Immature natural killer cell (primary cell): ENCODE results near the gene FKBP1A. TPM values are rescaled to one million over a fixed set of nuclear protein-coding genes. Genes with fewer than 3 reads are reported as not detected.
"Not testable (repeated sequence)": the region's sequence is repeated elsewhere in the genome, so short reads cannot be mapped to it uniquely, and the experiment has no call there.

ENCODE experiments used
- DNase-seq, 3 donors: peaks; one replicate each; pipeline ENCODE4 v3.0.0; 2022; ENCODE audit warnings: mixed read lengths in 1 of 3
- H3K27ac Mint-ChIP-seq, 6 donors: one replicate each; pipeline ENCODE4 v1.8.0; 2020; ENCODE audit warnings: mixed read lengths in 6 of 6, mild to moderate bottlenecking in 5 of 6, inconsistent platforms in 4 of 6, moderate library complexity in 3 of 6
- H3K27me3 Mint-ChIP-seq, 3 donors: one replicate each; pipeline ENCODE4 v1.8.0; 2020 to 2021; ENCODE audit warnings: low read depth in 3 of 3, mild to moderate bottlenecking in 3 of 3, mixed read lengths in 3 of 3, moderate library complexity in 3 of 3, inconsistent platforms in 1 of 3
- H3K36me3 Mint-ChIP-seq, 3 donors: one replicate each; pipeline ENCODE4 v1.8.0; 2020; ENCODE audit warnings: mixed read lengths in 3 of 3, inconsistent platforms in 2 of 3, mild to moderate bottlenecking in 2 of 3
- H3K4me1 Mint-ChIP-seq, 2 donors: one replicate each; pipeline ENCODE4 v1.8.0; 2020; ENCODE audit warnings: inconsistent platforms in 2 of 2, mild to moderate bottlenecking in 2 of 2, mixed read lengths in 2 of 2, moderate library complexity in 1 of 2
- H3K4me3 Mint-ChIP-seq, 5 donors: one replicate each; pipeline ENCODE4 v1.8.0; 2020; ENCODE audit warnings: mild to moderate bottlenecking in 5 of 5, mixed read lengths in 5 of 5, inconsistent platforms in 3 of 5, moderate library complexity in 3 of 5
- H3K9me3 Mint-ChIP-seq, 6 donors: one replicate each; pipeline ENCODE4 v1.8.0; 2020; ENCODE audit warnings: mild to moderate bottlenecking in 6 of 6, mixed read lengths in 6 of 6, inconsistent platforms in 4 of 6, moderate library complexity in 3 of 6
- polyA plus RNA-seq, 3 donors: library from polyadenylated mRNA; unstranded; fragments of 300-500 nt; fragmentation: Illumina TruSeq; gene quantifications; one replicate each; pipeline ENCODE4 v1.2.3, GENCODE V29; 2021

The FKBP1A gene
- polyA plus RNA-seq, 3 donors from 2014 or later, result 45.1 to 70.7 (median 47.5) TPM

- H3K36me3 Mint-ChIP-seq, result peaks cover 8 to 35% (median 21%) of the 10 kb centered on the region in 3 donors
- peak overlapping the region in 3 of 6 donors; percentile 52 to 70 (median 57) for H3K27ac Mint-ChIP-seq
- peak; percentile 14 to 17 (median 14) for DNase-seq
- no peaks in the 10 kb centered on the region for H3K9me3 Mint-ChIP-seq
- peaks cover 25 to 42% of the 10 kb centered on the region in 2 donors for H3K4me1 Mint-ChIP-seq
- no peak overlapping the region for H3K4me3 Mint-ChIP-seq
- H3K27me3 Mint-ChIP-seq, result peaks cover 0 to 1% (median 1%) of the 10 kb centered on the region in 3 donors
Observed at GRCh38 chr20:1362484-1362883, 30.4 kb downstream of the FKBP1A start.

GRCh38 chr20:1360094-1360846 is 32.6 kb downstream of the FKBP1A start:
- Mint-ChIP-seq H3K4me3 (no peak overlapping the region), H3K9me3 (no peaks in the 10 kb centered on the region), H3K27ac (no peak overlapping the region), H3K27me3 (peaks cover 0 to 1% (median 0%) of the 10 kb centered on the region in 3 donors), H3K36me3 (peaks cover 12 to 33% (median 23%) of the 10 kb centered on the region in 3 donors), H3K4me1 (peaks cover 25 to 40% of the 10 kb centered on the region in 2 donors)
- DNase-seq, result no peak

- no peak for DNase-seq
- peaks cover 29 to 48% (median 42%) of the 10 kb centered on the region in 3 donors for H3K36me3 Mint-ChIP-seq
- H3K4me3 Mint-ChIP-seq, result peak overlapping the region in 1 of 5 donors; percentile 43
- H3K9me3 Mint-ChIP-seq, result peaks cover 0 to 2% (median 0%) of the 10 kb centered on the region in 6 donors
- H3K27me3 Mint-ChIP-seq, result peaks cover 0 to 1% (median 0%) of the 10 kb centered on the region in 3 donors
- no peak overlapping the region for H3K27ac Mint-ChIP-seq
- peaks cover 5 to 18% of the 10 kb centered on the region in 2 donors for H3K4me1 Mint-ChIP-seq
Observed at GRCh38 chr20:1357921-1358671, 34.8 kb downstream of the FKBP1A start.

- no peak for DNase-seq
- peaks cover 0 to 2% (median 0%) of the 10 kb centered on the region in 6 donors for H3K9me3 Mint-ChIP-seq
- no peak overlapping the region for H3K4me3 Mint-ChIP-seq
- peaks cover 0 to 6% of the 10 kb centered on the region in 2 donors for H3K4me1 Mint-ChIP-seq
- peaks cover 0 to 1% (median 0%) of the 10 kb centered on the region in 3 donors for H3K27me3 Mint-ChIP-seq
- peaks cover 47 to 62% (median 59%) of the 10 kb centered on the region in 3 donors for H3K36me3 Mint-ChIP-seq
- H3K27ac Mint-ChIP-seq, result no peak overlapping the region
Observed at GRCh38 chr20:1353956-1354355, 38.9 kb downstream of the FKBP1A start.

GRCh38 chr20:1346315-1346969 is 46.4 kb downstream of the FKBP1A start:
- no peaks in the 10 kb centered on the region for H3K27me3 Mint-ChIP-seq
- H3K36me3 Mint-ChIP-seq, result peaks cover 10 to 15% (median 12%) of the 10 kb centered on the region in 3 donors
- H3K4me1 Mint-ChIP-seq, result peaks cover 14 to 23% of the 10 kb centered on the region in 2 donors
- peaks cover 0 to 4% (median 0%) of the 10 kb centered on the region in 6 donors for H3K9me3 Mint-ChIP-seq
- peak overlapping the region in 1 of 6 donors; percentile 41 for H3K27ac Mint-ChIP-seq
- no peak for DNase-seq
- H3K4me3 Mint-ChIP-seq, result peak overlapping the region in 2 of 5 donors; percentile 2 to 27

GRCh38 chr20:1345756-1346093 is 47.1 kb downstream of the FKBP1A start:
- no peak overlapping the region for H3K27ac Mint-ChIP-seq
- no peak overlapping the region for H3K4me3 Mint-ChIP-seq
- DNase-seq, result no peak
- H3K9me3 Mint-ChIP-seq, result peaks cover 0 to 4% (median 0%) of the 10 kb centered on the region in 6 donors
- H3K27me3 Mint-ChIP-seq, result no peaks in the 10 kb centered on the region
- peaks cover 14 to 23% of the 10 kb centered on the region in 2 donors for H3K4me1 Mint-ChIP-seq
- peaks cover 4 to 8% (median 5%) of the 10 kb centered on the region in 3 donors for H3K36me3 Mint-ChIP-seq

- no peak for DNase-seq
- no peaks in the 10 kb centered on the region for H3K27me3 Mint-ChIP-seq
- no peak overlapping the region for H3K27ac Mint-ChIP-seq
- peaks cover 0 to 4% (median 0%) of the 10 kb centered on the region in 6 donors for H3K9me3 Mint-ChIP-seq
- H3K36me3 Mint-ChIP-seq, result peaks cover 0 to 3% (median 0%) of the 10 kb centered on the region in 3 donors
- no peak overlapping the region for H3K4me3 Mint-ChIP-seq
- peaks cover 14 to 23% of the 10 kb centered on the region in 2 donors for H3K4me1 Mint-ChIP-seq
Observed at GRCh38 chr20:1345030-1345755, 47.7 kb downstream of the FKBP1A start.

- not testable (repeated sequence) for H3K27ac Mint-ChIP-seq, H3K27me3 Mint-ChIP-seq, H3K4me3 Mint-ChIP-seq, H3K36me3 Mint-ChIP-seq, H3K9me3 Mint-ChIP-seq, DNase-seq
- peaks cover 14 to 23% of the 10 kb centered on the region in 2 donors for H3K4me1 Mint-ChIP-seq
Observed at GRCh38 chr20:1343446-1344124, 49.3 kb downstream of the FKBP1A start.

- Mint-ChIP-seq H3K9me3 (no peaks in the 10 kb centered on the region), H3K27me3 (no peaks in the 10 kb centered on the region), H3K27ac (no peak overlapping the region), H3K4me1 (peaks cover 15 to 26% of the 10 kb centered on the region in 2 donors), H3K4me3 (no peak overlapping the region), H3K36me3 (no peaks in the 10 kb centered on the region)
- DNase-seq, result no peak
Observed at GRCh38 chr20:1341561-1342265, 51.1 kb downstream of the FKBP1A start.

- Mint-ChIP-seq H3K4me1 (peaks cover 10 to 16% of the 10 kb centered on the region in 2 donors), H3K27ac (no peak overlapping the region), H3K4me3 (no peak overlapping the region), H3K9me3 (no peaks in the 10 kb centered on the region), H3K27me3 (no peaks in the 10 kb centered on the region), H3K36me3 (no peaks in the 10 kb centered on the region)
- no peak for DNase-seq
Observed at GRCh38 chr20:1338801-1339200, 54.1 kb downstream of the FKBP1A start.

- Mint-ChIP-seq H3K36me3 (no peaks in the 10 kb centered on the region), H3K27ac (no peak overlapping the region), H3K27me3 (no peaks in the 10 kb centered on the region), H3K4me3 (no peak overlapping the region), H3K4me1 (peaks cover 10 to 16% of the 10 kb centered on the region in 2 donors), H3K9me3 (no peaks in the 10 kb centered on the region)
- DNase-seq, result no peak
Observed at GRCh38 chr20:1338096-1338495, 54.8 kb downstream of the FKBP1A start.

GRCh38 chr20:1337441-1337840 is 55.4 kb downstream of the FKBP1A start:
- DNase-seq, result no peak

More at GRCh38 chr20:1337441-1337840, 55.4 kb downstream of the FKBP1A start:
- Mint-ChIP-seq H3K36me3 (no peaks in the 10 kb centered on the region), H3K4me3 (no peak overlapping the region), H3K9me3 (no peaks in the 10 kb centered on the region), H3K27me3 (no peaks in the 10 kb centered on the region), H3K4me1 (peaks cover 10 to 16% of the 10 kb centered on the region in 2 donors), H3K27ac (peak overlapping the region in 2 of 6 donors; percentile 51 to 70)
